Lower leg skin (tissue), 4 donors: ENCODE measurements around the gene ESPN. TPM values are rescaled to one million over a fixed set of nuclear protein-coding genes. Genes with fewer than 3 reads are reported as not detected.

ENCODE experiments used
- DNase-seq, 2 donors: peaks; one replicate each; pipeline ENCODE4 v3.0.0-alpha.2; 2019; ENCODE audit warnings: low spot score in 2 of 2
- H3K4me3 ChIP-seq: fragments of 200-600 bp; sonication (generic); 2 replicates; pipeline ENCODE4 v1.5.1; 2017; ENCODE audit warnings: mild to moderate bottlenecking, low read depth; ENCODE audit not compliant: poor library complexity, severe bottlenecking
- CTCF ChIP-seq, 3 donors: fragments of 450-650 bp; IDR thresholded peaks; one replicate each; pipeline ENCODE4 v1.5.1; 2016; ENCODE audit warnings: antibody characterized with exemption in 3 of 3, mild to moderate bottlenecking in 3 of 3, moderate library complexity in 2 of 3
- POLR2A ChIP-seq, 2 donors: fragments of 450-650 bp; IDR thresholded peaks; one replicate each; pipeline ENCODE4 v1.6.1; 2016 to 2017; ENCODE audit warnings: antibody characterized with exemption in 2 of 2, mild to moderate bottlenecking in 1 of 2, moderate library complexity in 1 of 2
- WGBS, 2 donors: methylation state at CpG; one replicate each; pipeline ENCODE4 v1.1.5; 2018; 5-methylcytosine and 5-hydroxymethylcytosine counted together
- intact Hi-C: fragments of 100-400 bp; cut with DNase I; formaldehyde crosslinking; loops from one replicate; pipeline ENCODE4 v1.15.0; 2023; ENCODE audit warnings: low total_unique reads
- total RNA-seq, 4 donors: library from RNA; depleted of rRNA; stranded (reverse); fragments of >200 nt; gene quantifications; one replicate each; pipeline ENCODE4 v1.1.0, GENCODE V29; 2016

The ESPN gene
- total RNA-seq, 4 donors from 2014 or later, result 27.5 to 64.3 (median 30.3) TPM

GRCh38 chr1:6471970-6472368, 47.4 kb downstream of the ESPN start:
- WGBS, 2 donors, result 60 to 71% methylated on average over 4 to 7 of the region's 7 CpGs
- intact Hi-C loops, result no loop called here
- no peak overlapping the region for H3K4me3 ChIP-seq
- TF ChIP-seq POLR2A (IDR thresholded peaks at IDR 0.05), result no peak
- no peak for TF ChIP-seq CTCF (IDR thresholded peaks at IDR 0.05)
- no peak for DNase-seq

- intact Hi-C loops, result no loop called here
- no peak overlapping the region for H3K4me3 ChIP-seq
- DNase-seq, result no peak
- WGBS, 2 donors, result 62 to 74% methylated on average over 6 to 10 of the region's 10 CpGs
- TF ChIP-seq CTCF (IDR thresholded peaks at IDR 0.05) (no peak), POLR2A (IDR thresholded peaks at IDR 0.05) (no peak)
Observed at GRCh38 chr1:6472391-6472790, 47.8 kb downstream of the ESPN start.

GRCh38 chr1:6473156-6473555, 48.6 kb downstream of the ESPN start:
- intact Hi-C loops, result no loop called here
- TF ChIP-seq POLR2A (IDR thresholded peaks at IDR 0.05), result no peak
- no peak for TF ChIP-seq CTCF (IDR thresholded peaks at IDR 0.05)

GRCh38 chr1:6473974-6474814, 49.6 kb downstream of the ESPN start:
- WGBS, 2 donors, result 57 to 70% methylated on average over 22 to 24 of the region's 33 CpGs
- intact Hi-C loops, result no loop called here
- no peak for DNase-seq
- TF ChIP-seq CTCF (IDR thresholded peaks at IDR 0.05) (no peak), POLR2A (IDR thresholded peaks at IDR 0.05) (no peak)
- no peak overlapping the region for H3K4me3 ChIP-seq

More at GRCh38 chr1:6473156-6473555, 48.6 kb downstream of the ESPN start:
- no peak for DNase-seq
- 88 to 93% methylated on average over 1 to 11 of the region's 18 CpGs for whole genome bisulfite sequencing, 2 donors
- H3K4me3 ChIP-seq, result no peak overlapping the region

GRCh38 chr1:6474815-6475282, 50.3 kb downstream of the ESPN start:
- H3K4me3 ChIP-seq, result no peak overlapping the region
- TF ChIP-seq POLR2A (IDR thresholded peaks at IDR 0.05) (no peak), CTCF (IDR thresholded peaks at IDR 0.05) (no peak)
- WGBS, 2 donors, result 76 to 81% methylated on average over 8 to 13 of the region's 13 CpGs
- intact Hi-C loops, result no loop called here
- no peak for DNase-seq
